Ovary (tissue), 9 donors: ENCODE data around the gene IGFBPL1. TPM values are rescaled to one million over a fixed set of nuclear protein-coding genes. Genes with fewer than 3 reads are reported as not detected.
"Not testable (repeated sequence)": the region's sequence is repeated elsewhere in the genome, so short reads cannot be mapped to it uniquely, and the experiment has no call there.

Experiments used
- DNase-seq, 5 donors: peaks; one replicate each; pipeline ENCODE4 v3.0.0-alpha.2; 2019 to 2020
- H3K27ac ChIP-seq, 2 donors: fragments of 200-600 bp; one replicate each; pipeline versions ENCODE4 v1.5.1 to v1.8.0; 2019 to 2022
- H3K27me3 ChIP-seq: fragments of 200-600 bp; one replicate; pipeline ENCODE4 v1.8.0; 2022
- H3K36me3 ChIP-seq: fragments of 200-600 bp; sonication (generic); one replicate; pipeline ENCODE4 v1.5.1; 2019
- H3K4me1 ChIP-seq: one replicate; pipeline ENCODE4 v1.8.1; 2013; ENCODE audit warnings: mild to moderate bottlenecking, moderate library complexity; ENCODE audit not compliant: insufficient read depth
- H3K4me3 ChIP-seq: fragments of 200-600 bp; sonication (generic); one replicate; pipeline ENCODE4 v1.5.1; 2017
- H3K9me3 ChIP-seq, 2 donors: fragments of 200-600 bp in 1 of 2; sonication (generic) in 1 of 2; one replicate each; pipeline versions ENCODE4 v1.5.1 to v1.8.1; 2013 to 2019; ENCODE audit warnings: mild to moderate bottlenecking in 1 of 2, moderate library complexity in 1 of 2
- CTCF ChIP-seq, 3 donors: fragments of 450-650 bp in 2 of 3; fragments of 200-600 bp in 1 of 3; IDR thresholded peaks; one replicate each; pipeline versions ENCODE4 v1.5.1 to v1.8.0; 2016 to 2022; ENCODE audit warnings: antibody characterized with exemption in 3 of 3, mild to moderate bottlenecking in 1 of 3
- EP300 ChIP-seq: sonication (generic); formaldehyde crosslinking; IDR thresholded peaks from one replicate; pipeline ENCODE4 v1.6.1; 2017; ENCODE audit warnings: antibody characterized with exemption
- POLR2A ChIP-seq: fragments of 450-650 bp; IDR thresholded peaks from one replicate; pipeline ENCODE4 v1.6.1; 2017; ENCODE audit warnings: antibody characterized with exemption, mild to moderate bottlenecking, moderate library complexity
- WGBS, 3 donors: extraction: QIAGEN DNeasy Blood & Tissue Kit in 1 of 3; methylation state at CpG; one replicate each; pipeline versions ENCODE4 v1.1.5 to v1.1.7; 2013 to 2017; 5-methylcytosine and 5-hydroxymethylcytosine counted together
- intact Hi-C, 4 donors: fragments of 100-400 bp; cut with DNase I; formaldehyde crosslinking; loops; one replicate each; pipeline versions ENCODE4 v1.11.0 to v1.15.1; 2022 to 2023
- polyA plus RNA-seq, 2 donors: library from polyadenylated mRNA; stranded (reverse); fragments of 200-250 nt in 1 of 2; fragments of 350-450 nt in 1 of 2; fragmentation: Illumina TruSeq in 1 of 2; extraction: RNeasy Lipid Tissue Mini Kit (QIAGEN cat#74804) in 1 of 2; gene quantifications; one replicate each; pipeline ENCODE4 v1.2.3, GENCODE V29; 2013 to 2014
- total RNA-seq, 7 donors: library from RNA; depleted of rRNA in 2 of 7; stranded (reverse); fragments of >200 nt in 2 of 7; fragmentation: NEBNext Ultra II Directional in 3 of 7; extraction: Animal tissue kit (Norgen Biotek cat#: 25700) in 3 of 7; gene quantifications; one replicate each; pipeline versions ENCODE4 v1.1.0 to v1.2.4, GENCODE V29; 2016 to 2023
- donor health status: DM: no; HTN: no; CAD: no; lungs with moderate emphysema.
- donor health status: DM: no; HTN: no; CAD: no.
- donor health status: Bipolar disorder and iron deficiency.
- donor health status: DM: yes; HTN: yes; CAD: no.
- donor health status: DM: no; HTN: no; CAD: no.
- donor health status: DM: yes; HTN: yes; CAD: no.

Gene IGFBPL1
- total and polyA plus RNA-seq, 9 donors = 0.28 to 0.42 (median 0.31) TPM; not detected in 6

GRCh38 chr9:38384990-38385848 lies 39.0 kb downstream of the IGFBPL1 start:
- H3K4me3 ChIP-seq = no peak overlapping the region
- no peak for DNase-seq
- H3K9me3 ChIP-seq = peaks cover 0 to 3% of the 10 kb centered on the region in 2 donors
- WGBS, 3 donors = 79 to 88% (median 80%) methylated on average over 3 of the region's 3 CpGs
- peaks cover 9% of the 10 kb centered on the region for H3K4me1 ChIP-seq
- H3K27me3 ChIP-seq = no peaks in the 10 kb centered on the region
- no peaks in the 10 kb centered on the region for H3K36me3 ChIP-seq
- intact Hi-C loops = no loop called here
- no peak overlapping the region for H3K27ac ChIP-seq
- no peak for TF ChIP-seq POLR2A
- TF ChIP-seq EP300 = no peak

- no peak for TF ChIP-seq CTCF (IDR thresholded peaks at IDR 0.05)
- TF ChIP-seq POLR2A = no peak
- TF ChIP-seq EP300 = no peak
- WGBS, 3 donors = 91 to 96% (median 94%) methylated on average over 8 of the region's 8 CpGs
- H3K4me3 ChIP-seq = no peak overlapping the region
- peaks cover 0 to 3% of the 10 kb centered on the region in 2 donors for H3K9me3 ChIP-seq
- no peaks in the 10 kb centered on the region for H3K36me3 ChIP-seq
- H3K27me3 ChIP-seq = no peaks in the 10 kb centered on the region
- intact Hi-C loops = no loop called here
- peaks cover under 1% of the 10 kb centered on the region for H3K4me1 ChIP-seq
- H3K27ac ChIP-seq = no peak overlapping the region
- no peak for DNase-seq
Measured at GRCh38 chr9:38382141-38382540, 42.1 kb downstream of the IGFBPL1 start.

GRCh38 chr9:38380872-38381534 lies 43.3 kb downstream of the IGFBPL1 start:
- TF ChIP-seq EP300 (peak; percentile 6), POLR2A (no peak), CTCF (IDR thresholded peaks at IDR 0.05) (no peak)
- peak in 1 of 5 donors; percentile 8 for DNase-seq
- H3K27ac ChIP-seq = peak overlapping the region in 1 of 2 donors; percentile 41
- H3K36me3 ChIP-seq = no peaks in the 10 kb centered on the region
- H3K4me3 ChIP-seq = no peak overlapping the region
- peaks cover 0 to 3% of the 10 kb centered on the region in 2 donors for H3K9me3 ChIP-seq
- WGBS, 3 donors = 29 to 33% (median 30%) methylated on average over 8 of the region's 8 CpGs
- no peaks in the 10 kb centered on the region for H3K27me3 ChIP-seq
- intact Hi-C loops = no loop called here
- H3K4me1 ChIP-seq = peaks cover 9% of the 10 kb centered on the region

GRCh38 chr9:38380230-38380871 lies 43.9 kb downstream of the IGFBPL1 start:
- Histone ChIP-seq H3K9me3 (peaks cover 0 to 3% of the 10 kb centered on the region in 2 donors), H3K27ac (peak overlapping the region; percentile 41 to 62), H3K27me3 (no peaks in the 10 kb centered on the region), H3K36me3 (no peaks in the 10 kb centered on the region), H3K4me3 (no peak overlapping the region), H3K4me1 (peaks cover 10% of the 10 kb centered on the region)
- TF ChIP-seq EP300 (no peak), POLR2A (no peak), CTCF (IDR thresholded peaks at IDR 0.05) (no peak)
- 66 to 72% (median 68%) methylated on average over 6 of the region's 6 CpGs for WGBS, 3 donors
- intact Hi-C loops = no loop called here
- DNase-seq = no peak

- not testable (repeated sequence) for H3K4me1 ChIP-seq
- peak overlapping the region in 1 of 2 donors; percentile 57 for H3K27ac ChIP-seq
Measured at GRCh38 chr9:38377336-38378083, 46.7 kb downstream of the IGFBPL1 start.

More at GRCh38 chr9:38377336-38378083, 46.7 kb downstream of the IGFBPL1 start:
- H3K27me3 ChIP-seq, DNase-seq, H3K36me3 ChIP-seq, H3K9me3 ChIP-seq, H3K4me3 ChIP-seq: not testable (repeated sequence)
- intact Hi-C loops = loop anchor here in 1 of 4 donors (10.0 kb wide), 1 partner anchor 893 kb away; the partner anchor contains the start of gene POLR1E
- WGBS, 3 donors = 93 to 94% (median 93%) methylated on average over 41 to 42 of the region's 42 CpGs
